Left lung (tissue), 10 donors: ENCODE results near the gene MYH9. TPM values are rescaled to one million over a fixed set of nuclear protein-coding genes. Genes with fewer than 3 reads are reported as not detected.

ENCODE experiments used
- ATAC-seq: fragments of 200-7000 bp; cut with Tn5 transposase; one replicate; pipeline ENCODE4 v1.9.1; 2020; ENCODE audit warnings: moderate library complexity
- DNase-seq, 4 donors: peaks; one replicate each; pipeline ENCODE4 v3.0.0-alpha.2; 2013 to 2020
- H3K27ac ChIP-seq, 2 donors: fragments of 200-600 bp; sonication (generic) in 1 of 2; one replicate each; pipeline versions ENCODE4 v1.5.0 to v1.8.0; 2020 to 2021
- H3K27me3 ChIP-seq, 2 donors: fragments of 200-600 bp; sonication (generic) in 1 of 2; one replicate each; pipeline versions ENCODE4 v1.5.0 to v1.8.0; 2020 to 2021
- H3K36me3 ChIP-seq, 2 donors: fragments of 200-600 bp; sonication (generic) in 1 of 2; one replicate each; pipeline versions ENCODE4 v1.5.0 to v1.8.0; 2020 to 2021
- H3K4me1 ChIP-seq, 2 donors: fragments of 200-600 bp; one replicate each; pipeline ENCODE4 v1.8.0; 2021
- H3K4me3 ChIP-seq, 2 donors: fragments of 200-600 bp; sonication (generic) in 1 of 2; one replicate each; pipeline versions ENCODE4 v1.5.0 to v1.8.0; 2020 to 2021; ENCODE audit warnings: mild to moderate bottlenecking in 1 of 2
- H3K9me3 ChIP-seq, 2 donors: fragments of 200-600 bp; sonication (generic) in 1 of 2; one replicate each; pipeline versions ENCODE4 v1.5.0 to v1.8.0; 2020 to 2021
- intact Hi-C, 2 donors: fragments of 100-400 bp; cut with DNase I; formaldehyde crosslinking; loops; one replicate each; pipeline versions ENCODE4 v1.11.2 to v1.14.2; 2022
- polyA plus RNA-seq, 6 donors: library from polyadenylated mRNA; unstranded; fragments of 120-200 nt; gene quantifications; one replicate each; pipeline ENCODE4 v1.2.1, GENCODE V29; 2013; ENCODE audit not compliant: insufficient read length in 6 of 6
- total RNA-seq, 2 donors: library from RNA; stranded (reverse); fragmentation: NEBNext Ultra II Directional; extraction: Animal tissue kit (Norgen Biotek cat#: 25700); gene quantifications; one replicate each; pipeline ENCODE4 v1.2.1, GENCODE V29; 2021
- TF ChIP-seq, protein P1 (sequence below), 2 donors: fragments of 200-600 bp; sonication (generic) in 1 of 2; IDR thresholded peaks; one replicate each; pipeline versions ENCODE4 v1.5.0 to v1.8.0; 2021; ENCODE audit warnings: antibody characterized with exemption in 2 of 2
- donor health status: DM: no; HTN: yes; CAD: no.
- donor health status: DM: no; HTN: no; CAD: no.

The MYH9 gene
- total and polyA plus RNA-seq, 8 donors = 225 to 761 (median 270) TPM

DNA sequence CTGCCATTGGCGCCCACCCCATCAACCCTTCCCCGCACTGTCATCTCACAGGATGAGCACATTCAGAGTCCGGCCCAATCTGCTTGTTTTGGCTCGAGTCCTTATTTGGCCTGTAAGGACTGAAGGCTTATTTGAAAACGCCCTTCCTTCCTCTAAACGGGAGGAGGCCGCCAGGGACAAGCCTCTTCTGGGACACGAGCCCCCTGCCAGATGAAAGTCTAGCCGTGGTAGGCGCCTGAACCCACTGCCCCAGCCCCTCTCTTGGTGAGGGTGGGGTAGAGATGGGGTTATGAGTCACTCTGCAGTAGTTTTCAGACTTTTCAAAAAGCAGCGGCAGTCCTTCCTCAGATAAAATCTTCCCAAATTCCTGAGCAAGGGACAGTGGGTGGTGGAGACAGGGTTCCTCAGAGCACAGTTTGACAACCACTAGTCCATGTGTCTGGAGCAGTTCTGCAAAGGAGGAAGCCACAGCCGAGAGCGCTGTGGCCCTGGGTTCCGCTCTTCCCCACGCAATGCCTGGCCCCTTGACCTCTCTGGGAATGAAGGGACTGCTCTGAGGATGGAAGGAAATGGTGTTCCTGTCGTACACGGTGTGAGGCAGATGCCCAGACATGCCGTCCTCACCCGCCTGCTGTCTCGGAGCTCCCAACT is 57.0 kb downstream of the MYH9 start:
- Histone ChIP-seq H3K4me3 (peak overlapping the region in 1 of 2 donors; percentile 3), H3K9me3 (no peaks in the 10 kb centered on the region), H3K27ac (peak overlapping the region; percentile 90 to 94), H3K36me3 (peaks cover 3 to 65% of the 10 kb centered on the region in 2 donors), H3K4me1 (peaks cover 84 to 100% of the 10 kb centered on the region in 2 donors), H3K27me3 (no peaks in the 10 kb centered on the region)
- TF ChIP-seq, protein P1, sequence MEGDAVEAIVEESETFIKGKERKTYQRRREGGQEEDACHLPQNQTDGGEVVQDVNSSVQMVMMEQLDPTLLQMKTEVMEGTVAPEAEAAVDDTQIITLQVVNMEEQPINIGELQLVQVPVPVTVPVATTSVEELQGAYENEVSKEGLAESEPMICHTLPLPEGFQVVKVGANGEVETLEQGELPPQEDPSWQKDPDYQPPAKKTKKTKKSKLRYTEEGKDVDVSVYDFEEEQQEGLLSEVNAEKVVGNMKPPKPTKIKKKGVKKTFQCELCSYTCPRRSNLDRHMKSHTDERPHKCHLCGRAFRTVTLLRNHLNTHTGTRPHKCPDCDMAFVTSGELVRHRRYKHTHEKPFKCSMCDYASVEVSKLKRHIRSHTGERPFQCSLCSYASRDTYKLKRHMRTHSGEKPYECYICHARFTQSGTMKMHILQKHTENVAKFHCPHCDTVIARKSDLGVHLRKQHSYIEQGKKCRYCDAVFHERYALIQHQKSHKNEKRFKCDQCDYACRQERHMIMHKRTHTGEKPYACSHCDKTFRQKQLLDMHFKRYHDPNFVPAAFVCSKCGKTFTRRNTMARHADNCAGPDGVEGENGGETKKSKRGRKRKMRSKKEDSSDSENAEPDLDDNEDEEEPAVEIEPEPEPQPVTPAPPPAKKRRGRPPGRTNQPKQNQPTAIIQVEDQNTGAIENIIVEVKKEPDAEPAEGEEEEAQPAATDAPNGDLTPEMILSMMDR (IDR thresholded peaks at IDR 0.05) = no peak
- peak; percentile 1 for ATAC-seq
- no peak for DNase-seq
- intact Hi-C loops = loop anchor here in 1 of 2 donors (10.0 kb wide), 1 partner anchor 54 kb away; the partner anchor contains the start of gene MYH9

DNA sequence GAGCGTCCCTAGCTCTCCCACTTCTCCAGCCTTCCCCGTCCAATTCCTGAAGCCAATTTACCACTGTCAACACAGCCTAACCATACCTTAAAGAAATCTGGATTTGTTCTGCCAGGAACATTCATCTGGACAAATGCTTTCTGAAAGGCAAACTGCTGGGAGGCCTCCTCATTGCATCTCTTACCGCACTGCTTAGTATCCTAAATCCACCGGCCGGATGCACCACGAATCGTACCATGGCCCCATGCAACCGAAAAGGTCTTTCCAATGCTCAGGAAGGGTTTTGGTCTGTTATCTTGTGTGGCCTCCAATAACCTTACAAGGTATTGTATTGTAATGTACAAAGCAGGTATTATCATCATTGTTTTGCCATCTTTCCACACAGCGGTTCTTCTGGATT is 57.6 kb downstream of the MYH9 start:
- Histone ChIP-seq H3K4me3 (no peak overlapping the region), H3K36me3 (peaks cover 3 to 65% of the 10 kb centered on the region in 2 donors)
- no peak for DNase-seq

DNA sequence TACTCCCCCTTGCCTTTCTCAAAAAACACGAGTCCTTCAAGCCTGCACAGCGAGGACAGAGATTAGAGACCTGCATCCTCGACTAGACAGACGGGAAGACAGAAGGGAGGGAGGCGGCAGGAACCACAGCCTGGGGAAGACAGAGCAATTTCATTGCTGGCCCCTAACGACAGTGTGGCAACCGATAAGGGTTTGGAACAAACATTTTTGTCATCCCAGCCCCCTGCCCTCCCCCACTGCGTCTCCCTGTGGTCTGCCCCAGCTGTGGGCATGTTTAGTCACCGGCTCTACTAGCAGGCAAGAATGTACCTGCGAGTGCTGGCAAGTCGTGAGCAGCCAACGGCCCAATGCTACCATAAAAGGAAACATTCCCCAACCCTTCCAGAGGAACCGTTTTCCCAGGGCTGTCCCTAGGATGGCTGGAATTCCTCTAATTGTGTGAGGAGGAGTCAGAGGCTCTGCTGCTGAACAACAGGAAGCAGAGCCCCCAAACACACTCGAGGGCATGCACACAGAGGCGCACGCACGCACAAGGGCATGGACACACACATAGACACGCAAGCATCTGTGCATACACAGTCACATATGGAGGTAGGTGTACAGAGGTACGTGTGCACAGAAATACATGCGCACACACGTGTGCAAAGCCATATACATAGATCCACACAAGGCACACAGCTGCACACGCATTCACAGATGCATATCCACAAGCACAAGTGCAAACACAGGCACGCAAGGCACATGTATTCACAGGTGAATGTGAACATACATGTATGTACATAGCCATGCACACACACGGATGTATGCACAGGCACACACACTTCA is 58.3 kb downstream of the MYH9 start:
- TF ChIP-seq, protein P1 (IDR thresholded peaks at IDR 0.05) = no peak
- H3K36me3 ChIP-seq = peaks cover 3 to 65% of the 10 kb centered on the region in 2 donors
- peaks cover 84 to 100% of the 10 kb centered on the region in 2 donors for H3K4me1 ChIP-seq
- no peaks in the 10 kb centered on the region for H3K27me3 ChIP-seq
- intact Hi-C loops = loop anchor here (10.0 kb wide), 2 partner anchors 55 to 135 kb away; partner anchors contain the start of gene MYH9 (in 1 of the 2)
- DNase-seq = peak in 2 of 4 donors; percentile 64 to 70
- peak overlapping the region; percentile 90 to 94 for H3K27ac ChIP-seq
- H3K9me3 ChIP-seq = no peaks in the 10 kb centered on the region
- peak overlapping the region in 1 of 2 donors; percentile 3 for H3K4me3 ChIP-seq
- ATAC-seq = peak; percentile 22

More for the DNA sequence above, 57.6 kb downstream of the MYH9 start:
- H3K27me3 ChIP-seq = no peaks in the 10 kb centered on the region
- ATAC-seq = no peak
- H3K9me3 ChIP-seq = no peaks in the 10 kb centered on the region
- H3K4me1 ChIP-seq = peaks cover 84 to 100% of the 10 kb centered on the region in 2 donors
- peak overlapping the region; percentile 90 to 94 for H3K27ac ChIP-seq
- intact Hi-C loops = loop anchor here in 1 of 2 donors (10.0 kb wide), 1 partner anchor 55 kb away; the partner anchor contains the start of gene MYH9
- TF ChIP-seq, protein P1 (IDR thresholded peaks at IDR 0.05) = no peak

DNA sequence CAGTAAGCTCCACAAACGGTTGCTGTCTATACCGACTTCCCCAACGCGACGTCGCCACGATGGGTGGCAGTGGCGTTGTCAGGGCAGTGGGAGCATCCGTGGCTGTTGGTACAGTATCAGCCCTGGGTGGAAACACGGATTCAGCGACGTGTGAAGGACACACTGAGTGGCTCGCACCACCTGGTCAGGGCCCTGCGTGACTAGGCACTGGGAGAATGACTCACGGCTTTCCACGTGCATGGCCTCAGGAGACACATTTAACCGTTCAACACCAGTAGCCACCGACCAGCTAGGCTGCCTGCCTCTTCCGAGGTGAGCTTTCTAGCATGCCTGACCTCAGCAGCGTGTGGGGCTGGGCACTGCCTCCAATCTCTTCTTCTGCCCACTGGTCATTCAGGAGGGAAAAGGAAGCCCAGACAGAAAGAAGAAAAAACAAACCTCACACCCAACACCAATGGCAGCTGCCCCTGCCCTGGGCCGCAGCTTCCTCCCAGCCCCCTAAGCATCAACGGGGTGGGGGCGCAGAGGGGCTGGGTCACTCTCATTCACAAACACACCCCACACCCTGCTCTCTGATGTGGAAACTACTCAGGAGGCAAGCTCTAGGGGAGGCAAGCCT is 59.0 kb downstream of the MYH9 start:
- Histone ChIP-seq H3K27ac (peak overlapping the region; percentile 90 to 94), H3K4me3 (peak overlapping the region in 1 of 2 donors; percentile 3), H3K4me1 (peaks cover 84 to 100% of the 10 kb centered on the region in 2 donors), H3K9me3 (no peaks in the 10 kb centered on the region), H3K36me3 (peaks cover 3 to 69% of the 10 kb centered on the region in 2 donors), H3K27me3 (no peaks in the 10 kb centered on the region)
- TF ChIP-seq, protein P1 (IDR thresholded peaks at IDR 0.05) = no peak
- peak in 1 of 4 donors; percentile 57 for DNase-seq
- intact Hi-C loops = loop anchor here (10.0 kb wide), 1 partner anchor 136 kb away; no protein-coding TSS in a partner anchor
- ATAC-seq = peak; percentile 3
